ENCODE data around the gene CTIF. TPM values are rescaled to one million over a fixed set of nuclear protein-coding genes. Genes with fewer than 3 reads are reported as not detected.

CTIF gene
- polyA plus RNA-seq, 3 donors: 0.38 to 8.7 (median 1.2) TPM

- Mint-ChIP-seq H3K27me3 (ENCODE audit: low read depth in 3 of 3) (peaks cover 5 to 16% (median 13%) of the 10 kb centered on the region in 3 donors), H3K36me3 (peaks cover 0 to 22% of the 10 kb centered on the region in 2 donors), H3K4me1 (peaks cover 42% of the 10 kb centered on the region), H3K27ac (peak overlapping the region in 2 of 7 donors; percentile 42 to 54), H3K9me3 (peaks cover 0 to 2% (median 0%) of the 10 kb centered on the region in 7 donors), H3K4me3 (no peak overlapping the region)
- H3K27me3 ChIP-seq (ENCODE audit: control insufficient read depth in 2 of 2, insufficient read depth in 2 of 2, low read length in 2 of 2): peaks cover 0 to 3% of the 10 kb centered on the region in 2 donors
- H3K27ac ChIP-seq (ENCODE audit: low read depth in 1 of 2, low read length in 2 of 2): no peak overlapping the region
- H3K4me2 ChIP-seq (replicated peaks; ENCODE audit: extremely low read depth, low read length, poor library complexity, severe bottlenecking): no peak overlapping the region
- TF ChIP-seq CTCF (IDR thresholded peaks at IDR 0.05): no peak
- DNase-seq: no peak
- no peaks in the 10 kb centered on the region for H3K79me2 ChIP-seq (ENCODE audit: insufficient read depth, low read length)
- intact Hi-C loops (cut with micrococcal nuclease): no loop called here
- no peak overlapping the region for H3K4me3 ChIP-seq (replicated peaks in 1 of 3; ENCODE audit: low read depth in 2 of 3, low read length in 3 of 3)
- peaks cover 83% of the 10 kb centered on the region for H4K20me1 ChIP-seq (ENCODE audit: insufficient read depth, low read length)
- 98% methylated on average over 16 of the region's 16 CpGs for WGBS (ENCODE audit: insufficient coverage)
- no peak overlapping the region for H3K9ac ChIP-seq (ENCODE audit: insufficient read depth, low read length, poor library complexity, severe bottlenecking)
- H3K9me3 ChIP-seq (replicated peaks in 1 of 2; ENCODE audit: control insufficient read depth in 1 of 2, insufficient read depth in 1 of 2, low read length in 2 of 2): no peaks in the 10 kb centered on the region
- no peaks in the 10 kb centered on the region for H3K36me3 ChIP-seq (replicated peaks in 1 of 2; ENCODE audit: control insufficient read depth in 1 of 2, insufficient read depth in 2 of 2, low read length in 2 of 2)
- peaks cover 23 to 40% of the 10 kb centered on the region in 2 donors for H3K4me1 ChIP-seq (ENCODE audit: control insufficient read depth in 1 of 2, insufficient read depth in 2 of 2, low read length in 2 of 2)
- H2AFZ ChIP-seq (ENCODE audit: insufficient read depth, low read depth, low read length, poor library complexity, severe bottlenecking): no peak overlapping the region
Measured at GRCh38 chr18:48544661-48545415, 6.0 kb downstream of the CTIF start.

- Histone ChIP-seq H4K20me1 (ENCODE audit: insufficient read depth, low read length) (peaks cover 90% of the 10 kb centered on the region), H2AFZ (ENCODE audit: insufficient read depth, low read depth, low read length, poor library complexity, severe bottlenecking) (no peak overlapping the region), H3K36me3 (replicated peaks in 1 of 2; ENCODE audit: control insufficient read depth in 1 of 2, insufficient read depth in 2 of 2, low read length in 2 of 2) (no peaks in the 10 kb centered on the region), H3K4me2 (replicated peaks; ENCODE audit: extremely low read depth, low read length, poor library complexity, severe bottlenecking) (peak overlapping the region; percentile 1), H3K9ac (ENCODE audit: insufficient read depth, low read length, poor library complexity, severe bottlenecking) (no peak overlapping the region), H3K27me3 (ENCODE audit: control insufficient read depth in 2 of 2, insufficient read depth in 2 of 2, low read length in 2 of 2) (no peaks in the 10 kb centered on the region), H3K27ac (ENCODE audit: low read depth in 1 of 2, low read length in 2 of 2) (no peak overlapping the region), H3K4me1 (ENCODE audit: control insufficient read depth in 1 of 2, insufficient read depth in 2 of 2, low read length in 2 of 2) (peaks cover 20 to 32% of the 10 kb centered on the region in 2 donors), H3K9me3 (replicated peaks in 1 of 2; ENCODE audit: control insufficient read depth in 1 of 2, insufficient read depth in 1 of 2, low read length in 2 of 2) (no peaks in the 10 kb centered on the region), H3K79me2 (ENCODE audit: insufficient read depth, low read length) (no peaks in the 10 kb centered on the region), H3K4me3 (replicated peaks in 1 of 3; ENCODE audit: low read depth in 2 of 3, low read length in 3 of 3) (no peak overlapping the region)
- no peak overlapping the region for H3K27ac Mint-ChIP-seq
- TF ChIP-seq CTCF (IDR thresholded peaks at IDR 0.05): no peak
- intact Hi-C loops (cut with micrococcal nuclease): no loop called here
- H3K36me3 Mint-ChIP-seq: peaks cover 0 to 24% of the 10 kb centered on the region in 2 donors
- H3K4me1 Mint-ChIP-seq: peaks cover 42% of the 10 kb centered on the region
- WGBS (ENCODE audit: insufficient coverage): 23% methylated on average over 6 of the region's 12 CpGs
- H3K4me3 Mint-ChIP-seq: peak overlapping the region in 1 of 2 donors; percentile 18
- peaks cover 0 to 2% (median 0%) of the 10 kb centered on the region in 7 donors for H3K9me3 Mint-ChIP-seq
- DNase-seq: peak; percentile 30 to 40 (median 36)
- peaks cover 5 to 13% (median 9%) of the 10 kb centered on the region in 3 donors for H3K27me3 Mint-ChIP-seq (ENCODE audit: low read depth in 3 of 3)
Measured at GRCh38 chr18:48545757-48546321, 7.0 kb downstream of the CTIF start.
